IMR-90 (cell line): ENCODE measurements around the gene RHBDD2. TPM values are rescaled to one million over a fixed set of nuclear protein-coding genes. Genes with fewer than 3 reads are reported as not detected.

Source experiments
- ATAC-seq: fragments of 200-7000 bp; cut with Tn5 transposase; 2 replicates; pipeline ENCODE4 v1.9.1; 2020; ENCODE audit warnings: low read depth, mild to moderate bottlenecking, moderate library complexity
- BruUV-seq: library from RNA; stranded (reverse); fragments of 400-500 nt; replicated peaks from 2 replicates; lab custom pipeline; 2021; lab: Mats Ljungman, UMichigan
- CTCF ChIA-PET: fragments of 300-600 bp; formaldehyde crosslinking; extraction: SDS; loops from one replicate; lab custom pipeline; 2021; ENCODE audit warnings: antibody characterized with exemption; lab: Yijun Ruan, JAX
- POLR2A ChIA-PET: fragments of 300-600 bp; sonication (Branson Sonifier 250); formaldehyde crosslinking; loops from one replicate; lab custom pipeline; 2022; ENCODE audit warnings: antibody characterized with exemption; ENCODE audit not compliant: unreplicated experiment; lab: Charles Lee
- DNase-seq: peaks from one replicate; pipeline ENCODE4 v3.0.0; 2013
- H2AFZ ChIP-seq: replicated peaks from 2 replicates; pipeline ENCODE3; 2013; ENCODE audit warnings: low read length, mild to moderate bottlenecking; ENCODE audit not compliant: poor library complexity
- H2AK5ac ChIP-seq: 2 replicates; pipeline ENCODE4 v1.6.1; 2013; ENCODE audit warnings: low read depth, low read length, inconsistent platforms
- H2AK9ac ChIP-seq: replicated peaks from 2 replicates; pipeline ENCODE3; 2013; ENCODE audit warnings: mild to moderate bottlenecking, low read depth, low read length, moderate library complexity; ENCODE audit not compliant: poor library complexity
- H2BK120ac ChIP-seq: 2 replicates; pipeline ENCODE4 v1.6.1; 2013; ENCODE audit warnings: low read depth, low read length, inconsistent platforms
- H2BK15ac ChIP-seq: 3 replicates; pipeline ENCODE4 v1.6.1; 2013; ENCODE audit warnings: low read depth, low read length, inconsistent platforms
- H2BK20ac ChIP-seq: 2 replicates; pipeline ENCODE4 v1.6.1; 2013; ENCODE audit warnings: low read depth, mild to moderate bottlenecking, inconsistent platforms, low read length, moderate library complexity
- H2BK5ac ChIP-seq: 2 replicates; pipeline ENCODE4 v1.6.1; 2013; ENCODE audit warnings: mild to moderate bottlenecking, low read depth, low read length, inconsistent platforms; ENCODE audit not compliant: poor library complexity, severe bottlenecking
- H3K14ac ChIP-seq: replicated peaks from 2 replicates; pipeline ENCODE4 v1.6.1; 2013; ENCODE audit warnings: low read depth, low read length, inconsistent platforms
- H3K18ac ChIP-seq: 2 replicates; pipeline ENCODE4 v1.6.1; 2013; ENCODE audit warnings: low read depth, low read length, control low read depth
- H3K23ac ChIP-seq: 2 replicates; pipeline ENCODE4 v1.6.1; 2013; ENCODE audit warnings: low read depth, low read length, inconsistent platforms
- H3K27ac ChIP-seq: 2 replicates; pipeline ENCODE4 v1.5.1; 2013; ENCODE audit warnings: mild to moderate bottlenecking, control low read depth, low read length; ENCODE audit not compliant: insufficient read depth
- H3K27me3 ChIP-seq: 2 replicates; pipeline ENCODE4 v1.6.1; 2013; ENCODE audit warnings: low read length; ENCODE audit not compliant: control insufficient read depth, insufficient read depth
- H3K36me3 ChIP-seq: 2 replicates; pipeline ENCODE4 v1.6.1; 2013; ENCODE audit warnings: low read length, mixed read lengths; ENCODE audit not compliant: control insufficient read depth, insufficient read depth
- H3K4ac ChIP-seq: 2 replicates; pipeline ENCODE4 v1.6.1; 2013; ENCODE audit warnings: low read depth, low read length, inconsistent platforms
- H3K4me1 ChIP-seq: 2 replicates; pipeline ENCODE4 v1.6.1; 2013; ENCODE audit warnings: low read length, mixed read lengths; ENCODE audit not compliant: control insufficient read depth, insufficient read depth
- H3K4me2 ChIP-seq: 2 replicates; pipeline ENCODE4 v1.6.1; 2013; ENCODE audit warnings: low read depth, mild to moderate bottlenecking, control low read depth, low read length, moderate library complexity
- H3K4me3 ChIP-seq: 2 replicates; pipeline ENCODE4 v1.5.1; 2013; ENCODE audit warnings: low read depth, mild to moderate bottlenecking, control low read depth, low read length, moderate library complexity; ENCODE audit not compliant: insufficient read depth
- H3K56ac ChIP-seq: 2 replicates; pipeline ENCODE4 v1.6.1; 2013; ENCODE audit warnings: low read length, inconsistent platforms; ENCODE audit not compliant: insufficient read depth; ENCODE audit errors: extremely low read depth
- H3K79me1 ChIP-seq, 2 experiments: 2 replicates each; pipeline ENCODE4 v1.6.1; 2013; ENCODE audit warnings: low read length in 2 of 2, inconsistent platforms in 1 of 2, low read depth in 1 of 2
- H3K9ac ChIP-seq: 2 replicates; pipeline ENCODE4 v1.6.1; 2013; ENCODE audit warnings: low read depth, low read length, control low read depth
- H3K9me1 ChIP-seq: 2 replicates; pipeline ENCODE4 v1.6.1; 2013; ENCODE audit warnings: low read length, inconsistent platforms; ENCODE audit not compliant: insufficient read depth
- H3K9me3 ChIP-seq: 2 replicates; pipeline ENCODE4 v1.6.1; 2013; ENCODE audit warnings: low read length; ENCODE audit not compliant: control insufficient read depth, insufficient read depth
- H4K20me1 ChIP-seq: 2 replicates; pipeline ENCODE4 v1.6.1; 2013; ENCODE audit warnings: low read length, inconsistent platforms; ENCODE audit not compliant: insufficient read depth
- H4K5ac ChIP-seq: 2 replicates; pipeline ENCODE4 v1.6.1; 2013; ENCODE audit warnings: mild to moderate bottlenecking, low read depth, low read length, control low read depth
- H4K8ac ChIP-seq, 2 experiments: 2 replicates each; pipeline ENCODE4 v1.6.1; 2013; ENCODE audit warnings: low read depth in 2 of 2, low read length in 2 of 2, control low read depth in 1 of 2, inconsistent platforms in 1 of 2
- H4K91ac ChIP-seq: 2 replicates; pipeline ENCODE4 v1.6.1; 2013; ENCODE audit warnings: low read depth, low read length, inconsistent platforms; ENCODE audit not compliant: insufficient read depth
- BHLHE40 ChIP-seq: fragments of 150-350 bp; IDR thresholded peaks from 2 replicates; pipeline ENCODE4 v1.6.1; 2016; ENCODE audit warnings: mild to moderate bottlenecking, low read depth, low read length
- MAFK ChIP-seq: IDR thresholded peaks from 2 replicates; pipeline ENCODE4 v1.6.1; 2012; ENCODE audit warnings: low read depth, low read length, improper control_type of control experiment
- WGBS, 2 experiments: methylation state at CpG; one replicate each; pipeline versions ENCODE4 v1.1.5 to v1.1.7; 2013; ENCODE audit warnings: missing lambda C conversion rate in 2 of 2; ENCODE audit not compliant: insufficient read length in 1 of 2; ENCODE audit errors: extremely low coverage in 2 of 2; 5-methylcytosine and 5-hydroxymethylcytosine counted together
- dilution Hi-C: fragments of 300-500 bp; cut with HindIII; formaldehyde crosslinking; loops from one replicate; pipeline ENCODE4 v1.14.3; 2018; ENCODE audit warnings: low sequenced_read_pairs; ENCODE audit not compliant: unreplicated experiment
- in situ Hi-C: fragments of 300-500 bp; cut with MboI; formaldehyde crosslinking; loops from 3 replicates; pipeline ENCODE4 v1.14.3; 2019; ENCODE audit warnings: low sequenced_read_pairs, inconsistent platforms, mixed read lengths
- intact Hi-C: fragments of 100-400 bp; cut with micrococcal nuclease; formaldehyde crosslinking; loops from 2 replicates; pipeline ENCODE4 v1.10.0; 2022
- polyA plus RNA-seq, 3 experiments: library from polyadenylated mRNA; depleted of rRNA; stranded (reverse); fragments of >200 nt; gene quantifications; 2 replicates each; pipeline ENCODE4 v1.2.3, GENCODE V29; 2012; ENCODE audit warnings: low replicate concordance in 1 of 3
- total RNA-seq: library from RNA; depleted of rRNA; stranded (reverse); fragments of >200 nt; gene quantifications from 2 replicates; pipeline ENCODE4 v1.2.3, GENCODE V29; 2012

RHBDD2 gene
- total and polyA plus RNA-seq, 2 of the 4 experiments (the other 2 are of a cell fraction): 9.7 to 42.4 TPM

DNA sequence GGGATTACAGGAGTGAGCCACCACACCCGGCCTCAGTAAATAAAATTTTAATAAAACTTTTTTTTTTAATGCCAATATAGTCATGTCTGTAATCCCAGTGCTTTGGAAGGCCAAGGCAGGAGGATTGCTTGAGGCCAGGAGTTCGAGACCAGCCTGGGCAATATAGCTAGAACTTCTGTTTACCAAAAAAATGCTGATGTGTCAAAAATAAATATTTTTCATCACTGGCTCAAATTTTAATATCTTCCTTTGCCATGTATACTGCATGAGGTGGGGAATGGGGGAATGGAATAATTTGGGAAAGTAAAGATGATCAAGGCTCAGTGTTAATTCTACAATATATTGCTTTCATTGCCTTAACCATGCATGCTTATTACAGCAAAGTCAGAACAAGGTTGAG lies 10.7 kb upstream of the RHBDD2 start:
- ATAC-seq: no peak
- WGBS, 2 experiments: no CpG with 5 or more reads among the region's 2 CpGs

More for the DNA sequence above, 10.7 kb upstream of the RHBDD2 start:
- Histone ChIP-seq H3K9ac (no peak overlapping the region), H3K4me2 (no peak overlapping the region), H4K5ac (no peak overlapping the region), H3K4me3 (no peak overlapping the region), H3K79me1 (no peaks in the 10 kb centered on the region), H2AK9ac (no peak overlapping the region), H3K27me3 (no peaks in the 10 kb centered on the region), H3K27ac (no peak overlapping the region), H3K4ac (no peak overlapping the region), H3K56ac (no peak overlapping the region), H2AFZ (no peak overlapping the region), H4K91ac (no peak overlapping the region), H3K18ac (no peak overlapping the region), H3K4me1 (peaks cover 10% of the 10 kb centered on the region), H3K9me1 (peaks cover 6% of the 10 kb centered on the region), H2BK120ac (no peak overlapping the region), H4K20me1 (no peaks in the 10 kb centered on the region), H3K23ac (no peak overlapping the region), H2BK20ac (no peak overlapping the region), H2BK15ac (no peak overlapping the region), H3K14ac (no peak overlapping the region), H3K9me3 (no peaks in the 10 kb centered on the region), H2BK5ac (no peak overlapping the region), H3K36me3 (no peaks in the 10 kb centered on the region), H2AK5ac (no peak overlapping the region; the same call in 1 of the 2 replicates), H4K8ac (no peak overlapping the region)
- BruUV-seq: no TSS peak
- CTCF ChIA-PET: no interaction called here
- in situ Hi-C loops (loop anchor here (5.0 to 25.0 kb wide), 2 partner anchors 149 to 269 kb away; no protein-coding TSS in a partner anchor), intact Hi-C loops (no loop called here), dilution Hi-C loops (no loop called here)
- DNase-seq: no peak
- TF ChIP-seq BHLHE40: no peak
- peak; percentile 88 for TF ChIP-seq MAFK
- POLR2A ChIA-PET: no interaction called here
